HEK293T (cell line): ENCODE results near the gene TENT5A.

Source experiments
- ARNT ChIP-seq: fragments of 450-650 bp; IDR thresholded peaks from 2 replicates; pipeline ENCODE4 v1.6.1; 2017; ENCODE audit warnings: mild to moderate bottlenecking
- BHLHE40 ChIP-seq: fragments of 450-650 bp; IDR thresholded peaks from 2 replicates; pipeline ENCODE4 v1.6.1; 2016; ENCODE audit warnings: mild to moderate bottlenecking, moderate library complexity, borderline replicate concordance
- FOXA1 ChIP-seq: fragments of 450-650 bp; IDR thresholded peaks from 2 replicates; pipeline ENCODE4 v1.6.1; 2016; ENCODE audit warnings: mild to moderate bottlenecking
- FOXK2 ChIP-seq: fragments of 450-650 bp; IDR thresholded peaks from 2 replicates; pipeline ENCODE4 v1.6.1; 2016; ENCODE audit warnings: mild to moderate bottlenecking
- FOXM1 ChIP-seq: fragments of 450-650 bp; IDR thresholded peaks from 2 replicates; pipeline ENCODE4 v1.6.1; 2017; ENCODE audit warnings: mild to moderate bottlenecking, borderline replicate concordance
- L3MBTL2 ChIP-seq: fragments of 450-650 bp; conservative IDR thresholded peaks from 2 replicates; pipeline ENCODE4 v1.6.1; 2016; ENCODE audit warnings: mild to moderate bottlenecking
- LEF1 ChIP-seq: fragments of 450-650 bp; IDR thresholded peaks from 2 replicates; pipeline ENCODE4 v1.6.1; 2017; ENCODE audit warnings: mild to moderate bottlenecking, borderline replicate concordance
- NFRKB ChIP-seq: fragments of 450-650 bp; IDR thresholded peaks from 2 replicates; pipeline ENCODE4 v1.6.1; 2016; ENCODE audit warnings: mild to moderate bottlenecking, moderate library complexity
- PKNOX1 ChIP-seq: fragments of 450-650 bp; IDR thresholded peaks from 2 replicates; pipeline ENCODE4 v1.6.1; 2016
- SP1 ChIP-seq: fragments of 450-650 bp; IDR thresholded peaks from 2 replicates; pipeline ENCODE4 v1.6.1; 2017
- SUZ12 ChIP-seq: fragments of 450-650 bp; IDR thresholded peaks from 2 replicates; pipeline ENCODE4 v1.6.1; 2016; ENCODE audit warnings: mild to moderate bottlenecking
- TARDBP ChIP-seq: fragments of 450-650 bp; IDR thresholded peaks from 2 replicates; pipeline ENCODE4 v1.6.1; 2016

GRCh38 chr6:81758221-81758620, 5.7 kb upstream of the TENT5A start:
- TF ChIP-seq FOXK2 (no peak), PKNOX1 (no peak), FOXA1 (no peak), SP1 (no peak), SUZ12 (no peak), TARDBP (no peak), LEF1 (no peak), NFRKB (no peak), FOXM1 (no peak), BHLHE40 (no peak), ARNT (no peak), L3MBTL2 (no peak)
